Fibroblast of skin of right biceps (primary cell): ENCODE measurements around the gene NRBF2.
"Not testable (repeated sequence)": the region's sequence is repeated elsewhere in the genome, so short reads cannot be mapped to it uniquely, and the experiment has no call there.

Source experiments
- DNase-seq: peaks from one replicate; pipeline ENCODE4 v3.0.0-alpha.2; 2013

The NRBF2 gene

GRCh38 chr10:63133056-63133820, at the start of gene NRBF2:
TSS of gene NRBF2 (plus strand) at chr10:63133328. CDS start at chr10:63133471, 143 bp downstream.
- peak; percentile 99 for DNase-seq

GRCh38 chr10:63083406-63083805, 49.7 kb upstream of the NRBF2 start:
- not testable (repeated sequence) for DNase-seq

GRCh38 chr10:63083904-63084689, 49.0 kb upstream of the NRBF2 start:
- peak; percentile 77 for DNase-seq

DNA sequence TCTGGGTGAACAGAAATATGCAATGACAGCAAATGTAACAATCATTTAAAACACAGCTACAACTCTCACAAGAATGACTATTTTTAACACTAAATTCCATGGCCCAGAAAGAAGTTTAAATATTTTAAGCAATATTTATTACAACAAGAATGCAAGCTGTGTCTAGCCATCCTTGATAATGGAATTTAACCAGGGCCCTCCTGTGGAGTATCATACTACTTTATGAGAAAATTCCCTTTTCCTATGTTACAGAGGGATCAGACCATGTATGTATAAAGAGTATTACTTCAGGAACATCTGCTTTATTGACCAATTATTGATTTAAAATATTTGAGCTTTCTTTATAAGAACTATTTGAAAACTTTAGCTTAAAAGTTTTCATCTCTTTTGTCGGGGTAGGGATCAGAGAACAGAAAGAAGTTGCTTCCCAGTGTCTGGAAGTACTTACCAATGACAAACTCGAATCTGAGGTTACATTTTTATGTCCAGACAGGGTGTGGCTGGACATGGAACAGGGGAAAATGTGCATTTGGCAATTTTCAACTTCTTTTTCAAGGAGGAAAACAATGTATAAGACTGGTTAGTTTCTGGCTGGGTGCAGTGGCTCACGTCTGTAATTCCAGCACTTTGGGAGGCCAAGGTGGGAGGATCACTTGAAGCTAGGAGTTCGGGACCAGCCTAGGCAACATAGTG, 48.3 kb upstream of the NRBF2 start:
- peak; percentile 51 for DNase-seq

DNA sequence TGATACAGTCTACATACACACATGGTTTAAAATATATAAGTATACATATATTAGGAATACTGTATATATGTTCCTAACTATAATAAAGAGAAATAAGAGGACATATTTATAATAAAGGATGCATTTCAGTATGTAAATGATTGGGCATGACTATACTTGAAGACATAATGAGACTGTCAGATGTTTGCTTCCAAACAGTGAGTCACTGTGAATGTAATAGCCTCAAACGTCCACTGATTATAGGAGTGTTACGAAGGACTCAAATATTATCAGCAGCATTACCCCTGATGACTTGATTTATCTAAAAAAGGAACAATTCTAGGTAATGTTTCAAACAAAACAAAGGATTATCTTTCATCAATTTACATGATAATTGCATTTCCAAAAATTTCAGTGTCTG, 39.9 kb upstream of the NRBF2 start:
- no peak for DNase-seq

DNA sequence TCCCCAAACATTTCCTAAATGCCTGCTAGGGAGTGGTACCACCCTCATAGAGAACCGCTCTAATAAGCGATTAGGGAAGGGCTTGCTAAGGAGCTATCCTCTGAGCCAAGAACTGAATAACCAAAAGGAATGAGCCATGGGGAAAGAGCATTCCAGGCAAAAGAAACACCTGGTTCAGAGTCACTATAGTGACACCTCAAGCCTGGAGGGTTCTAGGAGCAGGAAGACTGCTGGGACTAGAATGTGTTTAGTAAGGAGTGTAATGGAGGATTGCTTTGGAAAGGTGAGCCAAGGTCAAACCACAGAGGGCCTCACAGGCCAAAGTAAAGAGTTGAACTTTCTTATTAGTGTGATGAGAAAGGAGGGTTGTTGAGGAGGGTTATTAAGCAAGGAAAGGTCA, 38.7 kb upstream of the NRBF2 start:
- DNase-seq = no peak

- DNase-seq = no peak
Measured at GRCh38 chr10:63094881-63095280, 38.2 kb upstream of the NRBF2 start.

GRCh38 chr10:63099734-63100133, 33.4 kb upstream of the NRBF2 start:
- no peak for DNase-seq

- DNase-seq = not testable (repeated sequence)
Measured at GRCh38 chr10:63101091-63101490, 32.0 kb upstream of the NRBF2 start.

GRCh38 chr10:63102279-63102883, 30.7 kb upstream of the NRBF2 start:
- DNase-seq = peak; percentile 16

GRCh38 chr10:63103178-63103577, 29.9 kb upstream of the NRBF2 start:
- DNase-seq = not testable (repeated sequence)

DNA sequence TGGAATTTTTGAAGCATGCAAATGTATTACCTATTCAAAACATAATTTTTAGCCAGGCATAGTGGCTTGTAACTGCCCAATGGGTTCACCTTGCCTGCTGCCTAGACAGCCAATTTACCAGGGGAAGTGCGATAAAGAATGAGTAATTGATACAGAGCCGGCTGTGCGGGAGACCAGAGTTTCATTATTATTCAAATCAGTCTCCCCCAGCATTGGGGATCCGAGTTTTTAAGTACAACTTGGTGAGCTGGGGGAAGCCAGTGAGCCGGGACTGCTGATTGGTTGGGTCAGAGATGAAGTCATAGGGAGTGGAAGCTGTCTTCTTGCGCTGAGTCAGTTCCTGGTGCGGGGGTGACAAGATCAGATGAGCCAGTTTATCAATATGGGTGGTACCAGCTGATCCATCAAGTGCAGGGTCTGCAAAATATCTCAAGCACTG, 29.1 kb upstream of the NRBF2 start:
- DNase-seq = peak; percentile 21

DNA sequence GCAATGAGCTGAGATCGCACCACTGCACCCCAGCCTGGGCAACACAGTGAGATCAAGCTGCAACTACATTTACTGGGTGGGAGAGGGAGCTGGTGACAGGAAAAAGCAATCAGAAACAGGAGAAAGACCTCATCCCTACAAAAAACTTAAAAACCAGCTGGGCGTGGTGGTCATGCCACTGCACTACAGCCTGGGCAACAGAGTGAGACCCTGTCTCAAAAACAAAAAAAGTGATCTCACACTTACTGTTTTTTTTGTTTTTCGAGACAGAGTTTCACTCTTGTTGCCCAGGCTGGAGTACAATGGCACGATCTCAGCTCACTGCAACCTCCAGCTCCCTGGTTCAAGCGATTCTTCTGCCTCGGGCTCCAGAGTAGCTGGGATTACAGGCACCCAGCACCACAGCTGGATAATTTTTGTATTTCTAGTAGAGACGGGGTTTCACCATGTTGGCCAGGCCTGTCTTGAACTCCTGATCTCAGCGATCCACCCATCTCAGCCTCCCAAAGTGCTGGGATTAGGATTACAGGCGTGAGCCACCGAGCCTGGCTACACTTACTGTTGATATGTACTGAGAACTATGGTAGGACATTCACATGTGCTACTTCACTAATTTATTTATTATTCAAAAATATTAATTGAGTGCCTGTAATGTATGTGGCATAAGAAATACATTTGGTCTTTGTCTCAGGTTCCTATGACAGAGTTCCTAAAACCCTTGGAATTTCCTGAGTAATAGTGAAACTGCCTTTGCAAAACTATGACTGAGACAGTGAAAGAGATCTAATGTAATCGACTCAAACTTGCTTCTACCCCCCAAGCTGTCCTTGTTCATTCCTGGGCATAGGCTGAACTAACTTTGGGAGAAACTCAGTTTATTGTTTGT, 27.7 kb upstream of the NRBF2 start:
- peak; percentile 80 for DNase-seq

DNA sequence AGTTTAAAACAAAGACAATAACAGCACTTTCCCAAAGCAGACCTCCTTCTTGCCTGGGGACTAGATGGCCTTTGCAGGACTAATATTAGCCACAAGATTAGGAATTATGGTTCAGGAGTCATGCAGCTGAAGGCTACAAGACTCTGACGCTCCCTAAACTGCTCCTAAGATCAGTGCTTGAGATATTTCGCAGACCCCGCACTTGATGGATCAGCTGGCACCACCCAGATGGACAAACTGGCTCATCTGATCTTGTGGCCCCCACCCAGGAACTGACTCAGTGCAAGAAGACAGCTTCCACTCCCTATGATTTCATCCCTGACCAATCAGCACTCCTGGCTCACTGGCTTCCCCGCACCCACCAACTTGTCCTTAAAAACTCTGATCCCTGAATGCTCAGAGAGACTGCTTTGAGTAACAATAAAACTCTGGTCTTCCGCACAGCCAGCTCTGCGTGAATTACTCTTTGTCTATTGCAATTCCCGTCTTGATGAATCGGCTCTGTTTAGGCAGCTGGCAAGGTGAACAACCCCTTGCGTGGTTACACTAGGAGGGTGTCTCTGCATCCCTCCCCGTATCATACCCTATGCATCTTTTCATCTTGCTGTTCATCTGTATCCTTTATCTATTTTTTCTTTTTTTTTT, 26.9 kb upstream of the NRBF2 start:
- DNase-seq = peak; percentile 73

GRCh38 chr10:63107943-63108437, 25.1 kb upstream of the NRBF2 start:
- no peak for DNase-seq

- no peak for DNase-seq
Measured at GRCh38 chr10:63110940-63111339, 22.2 kb upstream of the NRBF2 start.

- DNase-seq = peak; percentile 88
Measured at GRCh38 chr10:63114031-63114814, 18.9 kb upstream of the NRBF2 start.

DNA sequence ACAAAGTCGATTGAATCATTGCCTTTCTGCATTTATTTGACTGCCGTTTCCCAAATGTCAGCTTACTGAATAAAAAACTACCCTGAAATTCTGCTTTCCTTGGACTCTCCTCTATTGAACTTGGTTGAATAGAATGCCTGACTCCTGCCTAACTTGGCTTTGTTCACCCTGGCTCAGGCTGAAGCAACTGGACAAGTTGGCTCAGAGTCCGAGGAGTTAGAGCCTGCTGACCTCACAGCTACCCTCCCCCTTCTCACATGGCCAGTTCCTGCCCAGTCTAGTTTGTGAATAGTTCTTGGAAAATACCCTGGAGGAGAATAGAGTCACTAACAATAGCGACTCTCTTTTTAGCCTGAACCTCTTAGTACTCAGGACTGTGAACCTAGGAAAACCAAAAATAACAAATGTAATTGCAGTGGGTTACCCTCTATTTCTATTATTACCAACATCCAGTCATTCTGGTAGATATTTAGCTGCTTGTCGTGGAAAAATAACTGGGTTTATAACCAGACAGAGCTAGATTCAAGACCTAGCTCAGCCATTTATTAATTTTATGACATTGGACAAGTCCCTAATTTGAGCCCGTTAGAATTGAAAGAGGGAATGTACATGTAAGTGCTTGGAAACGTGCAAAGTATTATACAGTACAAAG, 17.3 kb upstream of the NRBF2 start:
- peak; percentile 71 for DNase-seq

DNA sequence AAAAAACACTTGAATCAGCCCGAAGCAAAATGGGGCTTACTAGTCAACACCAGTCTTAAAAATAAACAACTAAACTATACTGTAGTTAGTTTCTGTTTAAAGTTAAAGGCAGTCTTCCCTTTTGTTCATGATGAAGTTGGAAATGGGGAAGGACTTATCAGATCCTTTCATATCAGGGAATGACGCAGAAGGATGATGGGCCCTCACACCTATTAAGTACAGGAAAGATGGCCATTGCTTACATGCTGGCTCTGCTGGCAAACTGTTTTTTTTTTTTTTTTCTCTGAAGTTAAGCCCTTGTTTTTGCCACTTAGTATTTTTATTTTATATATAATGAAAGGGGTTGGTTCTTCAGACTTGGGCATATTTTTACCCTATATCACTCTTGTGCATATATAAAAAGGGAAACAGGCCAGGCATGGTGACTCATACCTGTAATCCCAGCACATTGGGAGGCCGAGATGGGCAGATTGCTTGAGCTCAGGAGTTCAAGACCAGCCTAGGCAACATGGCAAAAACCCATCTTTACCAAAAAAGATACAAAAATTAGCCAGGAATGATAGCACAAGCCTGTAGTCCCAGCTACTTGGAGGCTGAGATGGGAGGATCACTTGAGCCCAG, 16.6 kb upstream of the NRBF2 start:
- no peak for DNase-seq
